ENCODE measurements around the gene MEX3D.

MEX3D gene

DNA sequence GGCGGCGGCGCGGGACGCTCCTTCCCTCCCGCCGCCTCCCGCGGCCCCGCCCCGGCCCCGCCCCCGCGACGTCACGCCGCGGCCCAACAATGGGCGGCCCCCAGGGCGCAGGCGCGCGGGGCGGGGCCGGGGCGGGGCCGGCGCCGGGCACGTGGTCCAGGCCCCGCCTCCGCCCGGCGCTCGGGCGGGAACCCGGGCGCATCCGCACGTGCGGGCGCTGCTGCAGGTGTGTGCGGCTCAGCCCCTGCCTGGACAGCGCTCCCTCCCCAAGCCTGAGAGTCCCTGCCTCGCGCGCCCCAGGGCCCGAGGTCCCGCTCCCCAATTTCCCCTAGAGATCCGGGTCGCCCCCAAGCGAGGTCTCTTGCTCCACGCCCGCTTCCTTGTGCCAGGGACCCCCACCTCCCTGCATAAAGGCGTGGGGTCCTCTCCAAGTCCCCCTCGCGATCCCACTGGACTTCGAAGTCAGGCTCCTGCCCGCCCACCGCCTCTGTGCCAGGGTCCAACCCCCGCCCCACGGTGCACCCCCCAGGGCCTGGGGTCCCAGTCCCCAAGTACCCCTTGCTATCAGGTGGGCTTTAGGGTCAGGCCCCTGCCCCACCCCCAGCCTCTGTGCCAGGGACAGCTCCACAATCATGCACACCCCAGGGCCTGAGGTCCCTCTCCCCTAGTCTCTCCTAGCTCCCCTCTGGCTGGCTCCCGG is at the start of gene MEX3D:
TSS of gene MEX3D (minus strand) at position 6 of the 700 bp plus-strand sequence. CDS start 267 bp downstream, outside the sequence.
- peak; percentile 99 for DNase-seq (ENCODE audit: extremely low spot score)
- no peak for TF ChIP-seq CTCF (IDR thresholded peaks at IDR 0.05; ENCODE audit: control extremely low read depth, extremely low read depth, low read depth, missing control alignments)
- ChIA-PET POLR2A (no interaction called here), CTCF (interaction anchor here (1.4 kb wide), 1 partner anchor 22 kb away, joined by 3 read pairs; no protein-coding TSS in a partner anchor)

DNA sequence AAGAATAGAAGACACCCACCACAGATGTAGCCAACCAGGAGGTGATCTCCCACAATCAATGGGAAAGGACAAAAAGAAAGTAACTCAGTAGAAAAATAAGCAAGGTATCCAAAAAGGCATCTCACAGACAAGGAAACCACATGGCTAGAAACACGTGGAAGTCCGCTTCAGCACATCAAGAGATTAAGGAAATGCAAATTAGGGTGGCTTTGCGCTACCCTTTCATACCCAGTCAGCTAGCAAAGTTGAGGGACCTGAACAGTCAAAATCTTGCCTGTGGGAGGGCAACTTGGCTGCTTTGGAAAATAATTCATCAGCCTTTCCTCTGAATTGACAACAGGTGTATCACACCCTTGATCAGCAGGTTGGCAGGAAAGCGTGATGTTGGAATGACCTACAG is 48.8 kb upstream of the MEX3D start:
- POLR2A ChIA-PET: no interaction called here
- CTCF ChIA-PET: interaction anchor here (0.9 to 1.4 kb wide), 3 partner anchors 11 to 55 kb away, joined by 3 to 6 read pairs (median 3); partner anchors contain the start of gene UQCR11
- TF ChIP-seq CTCF (IDR thresholded peaks at IDR 0.05; ENCODE audit: control extremely low read depth, extremely low read depth, low read depth, missing control alignments): no peak
- no peak for DNase-seq (ENCODE audit: extremely low spot score)

- TF ChIP-seq CTCF (IDR thresholded peaks at IDR 0.05; ENCODE audit: control extremely low read depth, extremely low read depth, low read depth, missing control alignments): no peak
- no peak for DNase-seq (ENCODE audit: extremely low spot score)
- POLR2A ChIA-PET: interaction anchor here (0.7 kb wide), 1 partner anchor 172 kb away, joined by 4 read pairs; no protein-coding TSS in a partner anchor
- CTCF ChIA-PET: interaction anchor here (0.9 to 1.4 kb wide), 2 partner anchors 11 to 56 kb away, joined by 3 to 6 read pairs; partner anchors contain the start of gene UQCR11
Observed at GRCh38 chr19:1616396-1616795, 48.3 kb upstream of the MEX3D start.

GRCh38 chr19:1615156-1615765 is 47.1 kb upstream of the MEX3D start:
- TF ChIP-seq CTCF (IDR thresholded peaks at IDR 0.05; ENCODE audit: control extremely low read depth, extremely low read depth, low read depth, missing control alignments): no peak
- ChIA-PET POLR2A (no interaction called here), CTCF (no interaction called here)
- no peak for DNase-seq (ENCODE audit: extremely low spot score)

DNA sequence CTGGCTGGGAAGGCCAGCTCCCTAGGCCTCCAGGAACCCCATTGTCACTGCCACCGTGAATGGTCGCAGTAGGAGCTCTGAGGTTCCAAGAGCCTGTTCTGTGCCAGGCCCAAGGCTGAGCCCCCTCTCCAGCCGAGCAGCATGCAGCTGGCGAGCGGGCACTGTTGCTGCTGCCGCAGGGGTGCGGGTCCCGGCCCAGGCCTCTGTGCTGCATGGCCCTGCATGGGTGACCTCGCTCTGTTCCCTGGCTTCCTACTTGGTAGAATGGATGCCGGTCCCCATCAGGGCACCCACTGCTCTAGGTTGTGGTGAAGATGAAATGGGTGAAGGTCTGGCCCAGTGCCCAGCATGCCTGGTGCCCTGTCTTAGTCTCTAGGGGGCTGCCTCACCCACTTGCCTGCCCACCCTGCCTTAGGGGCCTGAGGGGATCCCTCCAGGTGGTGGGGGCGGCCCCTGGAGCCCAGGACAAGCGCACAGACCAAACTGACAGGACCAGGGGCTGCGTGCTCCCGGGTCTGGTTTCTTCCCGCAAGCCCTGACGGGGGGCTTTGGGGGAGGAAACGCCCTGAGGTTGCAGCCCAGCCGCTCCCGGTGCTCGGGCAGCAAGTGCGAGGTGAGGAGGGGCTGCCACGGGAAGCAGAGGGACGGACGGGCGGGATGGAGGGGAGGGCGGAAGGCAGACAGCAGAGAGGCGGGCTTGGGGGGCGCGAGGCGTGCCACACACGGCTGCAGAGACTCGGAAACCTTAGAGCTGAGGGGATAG is 45.9 kb upstream of the MEX3D start:
- no peak for DNase-seq (ENCODE audit: extremely low spot score)
- CTCF ChIA-PET: interaction anchor here (3.3 kb wide), 1 partner anchor 58 kb away, joined by 10 read pairs; no protein-coding TSS in a partner anchor
- POLR2A ChIA-PET: interaction anchor here (0.5 kb wide), 1 partner anchor 675 kb away, joined by 5 read pairs; no protein-coding TSS in a partner anchor
- TF ChIP-seq CTCF (IDR thresholded peaks at IDR 0.05; ENCODE audit: control extremely low read depth, extremely low read depth, low read depth, missing control alignments): no peak

GRCh38 chr19:1613146-1613545 is 45.0 kb upstream of the MEX3D start:
- TF ChIP-seq CTCF (IDR thresholded peaks at IDR 0.05; ENCODE audit: control extremely low read depth, extremely low read depth, low read depth, missing control alignments): no peak
- POLR2A ChIA-PET: no interaction called here
- CTCF ChIA-PET: interaction anchor here (1.1 to 3.3 kb wide), 2 partner anchors 12 to 59 kb away, joined by 3 to 10 read pairs; no protein-coding TSS in a partner anchor
- DNase-seq (ENCODE audit: extremely low spot score): no peak

Measured in GM10248 (cell line).